Keratinocyte (primary cell): ENCODE measurements around the gene ZNF668. TPM values are rescaled to one million over a fixed set of nuclear protein-coding genes. Genes with fewer than 3 reads are reported as not detected.

Experiments
- DNase-seq: peaks from one replicate; pipeline ENCODE4 v3.0.0-alpha.2; 2011; ENCODE audit warnings: low read depth, missing footprints, low spot score
- FAIRE-seq: peaks from 2 replicates; lab custom pipeline; 2011; peaks lifted over from hg19 to GRCh38; lab: Jason Lieb, UNC
- H2AFZ ChIP-seq: 2 replicates; pipeline ENCODE4 v1.6.0; 2012; ENCODE audit warnings: low read length, control low read depth, inconsistent platforms; ENCODE audit not compliant: control insufficient read depth
- H3K27ac ChIP-seq: 2 replicates; pipeline ENCODE4 v1.5.1; 2011; ENCODE audit warnings: low read length; ENCODE audit not compliant: control insufficient read depth, insufficient read depth
- H3K27me3 ChIP-seq: 3 replicates; pipeline ENCODE4 v1.6.0; 2011; ENCODE audit warnings: low read length; ENCODE audit not compliant: control insufficient read depth, insufficient read depth; ENCODE audit errors: extremely low read depth
- H3K36me3 ChIP-seq, 2 experiments: 2 replicates in 1 of 2; 3 replicates in 1 of 2; pipeline ENCODE4 v1.5.1; 2011; ENCODE audit warnings: low read length in 2 of 2, mild to moderate bottlenecking in 1 of 2; ENCODE audit not compliant: control insufficient read depth in 2 of 2, insufficient read depth in 2 of 2; ENCODE audit errors: extremely low read depth in 1 of 2
- H3K4me1 ChIP-seq: 3 replicates; pipeline ENCODE4 v1.5.1; 2011; ENCODE audit warnings: low read length; ENCODE audit not compliant: control insufficient read depth, insufficient read depth; ENCODE audit errors: extremely low read depth
- H3K4me2 ChIP-seq: 3 replicates; pipeline ENCODE4 v1.6.0; 2011; ENCODE audit warnings: low read depth, low read length; ENCODE audit not compliant: control insufficient read depth, insufficient read depth; ENCODE audit errors: extremely low read depth
- H3K4me3 ChIP-seq, 3 experiments: fragments of 200-600 bp in 1 of 3; sonication (generic) in 1 of 3; 2 replicates in 2 of 3; 3 replicates in 1 of 3; pipeline ENCODE4 v1.5.1; 2011 to 2016; ENCODE audit warnings: low read length in 3 of 3, mild to moderate bottlenecking in 3 of 3, control low read depth in 2 of 3, inconsistent platforms in 1 of 3, low read depth in 1 of 3, mixed read lengths in 1 of 3, mixed run types in 1 of 3, moderate library complexity in 1 of 3; ENCODE audit not compliant: control insufficient read depth in 2 of 3, insufficient read depth in 2 of 3; ENCODE audit errors: extremely low read depth in 1 of 3
- H3K79me2 ChIP-seq: 2 replicates; pipeline ENCODE4 v1.6.0; 2012; ENCODE audit warnings: low read length; ENCODE audit not compliant: control insufficient read depth, insufficient read depth
- H3K9ac ChIP-seq: 3 replicates; pipeline ENCODE4 v1.6.0; 2011; ENCODE audit warnings: low read length; ENCODE audit not compliant: control insufficient read depth, insufficient read depth; ENCODE audit errors: extremely low read depth
- H3K9me1 ChIP-seq: 3 replicates; pipeline ENCODE4 v1.6.0; 2011; ENCODE audit warnings: low read length; ENCODE audit not compliant: control insufficient read depth, insufficient read depth; ENCODE audit errors: extremely low read depth
- H3K9me3 ChIP-seq: 2 replicates; pipeline ENCODE4 v1.5.1; 2012; ENCODE audit warnings: low read depth, low read length; ENCODE audit not compliant: control insufficient read depth
- H4K20me1 ChIP-seq: 3 replicates; pipeline ENCODE4 v1.6.0; 2011; ENCODE audit warnings: low read length; ENCODE audit not compliant: control insufficient read depth, insufficient read depth; ENCODE audit errors: extremely low read depth
- EZH2 ChIP-seq: IDR thresholded peaks from one replicate; pipeline ENCODE4 v1.6.1; 2012; ENCODE audit warnings: inconsistent platforms, mild to moderate bottlenecking, low read length, moderate library complexity
- dilution Hi-C: fragments of 300-500 bp; cut with MboI; formaldehyde crosslinking; loops from one replicate; pipeline ENCODE4 v1.7.0; 2020; ENCODE audit warnings: low sequenced_read_pairs; ENCODE audit not compliant: extremely low pct_ligation_motif_present
- polyA plus RNA-seq, 5 experiments: library from polyadenylated mRNA; depleted of rRNA in 3 of 5; stranded (reverse) in 3 of 5; stranded (forward) in 1 of 5; unstranded in 1 of 5; fragments of >200 nt; gene quantifications; 1 replicate in 1 of 5; 2 replicates in 3 of 5; 3 replicates in 1 of 5; pipeline versions ENCODE4 v1.2.1 to v1.2.3, GENCODE V29; 2011 to 2012; ENCODE audit warnings: missing spikeins in 2 of 5, low read depth in 1 of 5, low replicate concordance in 1 of 5
- TF ChIP-seq, protein P1 (sequence below), 3 experiments: IDR thresholded peaks in 1 of 3; conservative IDR thresholded peaks in 1 of 3; optimal IDR thresholded peaks in 1 of 3; 2 replicates in 2 of 3; 3 replicates in 1 of 3; pipeline versions ENCODE3 to v1.5.1; 2011; ENCODE audit warnings: low read length in 3 of 3, mild to moderate bottlenecking in 3 of 3, moderate library complexity in 2 of 3, control low read depth in 1 of 3, inconsistent platforms in 1 of 3; ENCODE audit not compliant: insufficient read depth in 2 of 3; ENCODE audit errors: extremely low read depth in 1 of 3

ZNF668 gene
- polyA plus RNA-seq, 1 donor (not counting 4 experiments of a cell fraction or from before 2014, with no cell fraction given): 5.5 TPM

DNA sequence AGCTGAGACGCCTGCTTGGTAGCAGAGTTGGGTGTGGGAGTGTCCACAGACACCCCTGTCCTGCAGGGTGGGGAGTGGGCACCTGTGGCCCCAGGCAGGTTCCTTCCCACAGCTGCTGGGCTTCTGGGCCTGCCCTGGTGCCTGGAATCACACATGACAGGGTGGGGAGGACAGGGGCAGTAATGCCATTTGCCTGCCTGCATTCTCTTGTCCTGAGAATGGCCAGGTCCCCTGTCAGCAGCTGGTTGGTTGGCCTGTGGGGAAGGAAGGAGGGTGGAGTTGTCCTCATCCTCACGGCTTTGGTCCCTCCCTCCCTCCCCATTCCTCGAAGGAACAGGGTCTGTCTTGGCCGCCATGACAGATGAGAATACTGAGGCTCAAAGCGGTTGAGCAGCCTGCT is 9.5 kb upstream of the ZNF668 start:
- peaks cover 12 to 21% of the 10 kb centered on the region in 2 experiments for H3K36me3 ChIP-seq
- TF ChIP-seq EZH2: no peak
- TF ChIP-seq, protein P1, sequence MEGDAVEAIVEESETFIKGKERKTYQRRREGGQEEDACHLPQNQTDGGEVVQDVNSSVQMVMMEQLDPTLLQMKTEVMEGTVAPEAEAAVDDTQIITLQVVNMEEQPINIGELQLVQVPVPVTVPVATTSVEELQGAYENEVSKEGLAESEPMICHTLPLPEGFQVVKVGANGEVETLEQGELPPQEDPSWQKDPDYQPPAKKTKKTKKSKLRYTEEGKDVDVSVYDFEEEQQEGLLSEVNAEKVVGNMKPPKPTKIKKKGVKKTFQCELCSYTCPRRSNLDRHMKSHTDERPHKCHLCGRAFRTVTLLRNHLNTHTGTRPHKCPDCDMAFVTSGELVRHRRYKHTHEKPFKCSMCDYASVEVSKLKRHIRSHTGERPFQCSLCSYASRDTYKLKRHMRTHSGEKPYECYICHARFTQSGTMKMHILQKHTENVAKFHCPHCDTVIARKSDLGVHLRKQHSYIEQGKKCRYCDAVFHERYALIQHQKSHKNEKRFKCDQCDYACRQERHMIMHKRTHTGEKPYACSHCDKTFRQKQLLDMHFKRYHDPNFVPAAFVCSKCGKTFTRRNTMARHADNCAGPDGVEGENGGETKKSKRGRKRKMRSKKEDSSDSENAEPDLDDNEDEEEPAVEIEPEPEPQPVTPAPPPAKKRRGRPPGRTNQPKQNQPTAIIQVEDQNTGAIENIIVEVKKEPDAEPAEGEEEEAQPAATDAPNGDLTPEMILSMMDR (optimal IDR thresholded peaks at IDR 0.05 in 1 of 3, IDR thresholded peaks at IDR 0.05 in 1 of 3, conservative IDR thresholded peaks at IDR 0.05 in 1 of 3; ENCODE audit: extremely low read depth in 1 of 3, insufficient read depth in 2 of 3, low read length in 3 of 3): no peak
- FAIRE-seq: no peak

DNA sequence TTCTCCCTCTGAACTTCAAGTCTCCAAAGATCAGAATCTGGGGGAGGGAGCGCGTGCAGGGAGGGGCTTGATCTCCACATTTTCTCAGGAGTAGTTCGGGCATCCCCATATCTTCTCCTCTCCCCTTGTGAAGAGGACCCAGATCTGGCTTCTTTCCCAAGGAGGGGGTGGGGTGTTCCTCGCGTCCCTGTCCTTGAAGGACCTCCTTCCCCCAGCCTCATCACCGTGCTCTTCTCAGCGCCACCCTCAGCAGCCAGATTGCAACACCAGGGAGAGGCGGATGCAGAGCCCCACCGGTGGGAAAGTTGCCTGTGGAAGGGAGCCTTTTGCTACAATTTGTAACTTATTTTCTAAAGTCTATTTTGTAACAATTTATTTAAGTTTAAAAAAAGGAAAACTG is 9.0 kb upstream of the ZNF668 start:
- Histone ChIP-seq H3K9me3 (no peaks in the 10 kb centered on the region), H3K27me3 (no peaks in the 10 kb centered on the region), H3K4me2 (no peak overlapping the region), H3K9ac (no peak overlapping the region), H3K27ac (no peak overlapping the region), H2AFZ (no peak overlapping the region), H3K79me2 (peaks cover 27% of the 10 kb centered on the region), H3K9me1 (no peaks in the 10 kb centered on the region), H4K20me1 (no peaks in the 10 kb centered on the region), H3K36me3 (peaks cover 13 to 21% of the 10 kb centered on the region in 2 experiments), H3K4me1 (peaks cover 9% of the 10 kb centered on the region), H3K4me3 (no peak overlapping the region)
- TF ChIP-seq, protein P1 (optimal IDR thresholded peaks at IDR 0.05 in 1 of 3, IDR thresholded peaks at IDR 0.05 in 1 of 3, conservative IDR thresholded peaks at IDR 0.05 in 1 of 3; ENCODE audit: extremely low read depth in 1 of 3, insufficient read depth in 2 of 3, low read length in 3 of 3): no peak
- no peak for TF ChIP-seq EZH2
- DNase-seq (no peak), FAIRE-seq (no peak)
- dilution Hi-C loops: no loop called here

More for the DNA sequence above, 9.5 kb upstream of the ZNF668 start:
- dilution Hi-C loops: no loop called here
- Histone ChIP-seq H3K9me1 (no peaks in the 10 kb centered on the region), H3K79me2 (peaks cover 24% of the 10 kb centered on the region), H3K4me1 (peaks cover 9% of the 10 kb centered on the region), H3K4me3 (no peak overlapping the region), H3K9me3 (no peaks in the 10 kb centered on the region), H3K4me2 (no peak overlapping the region), H3K9ac (no peak overlapping the region), H3K27ac (no peak overlapping the region), H2AFZ (no peak overlapping the region), H3K27me3 (no peaks in the 10 kb centered on the region), H4K20me1 (no peaks in the 10 kb centered on the region)
- no peak for DNase-seq
